ENCODE measurements around the gene NTSR2.

- TF ChIP-seq CTCF (IDR thresholded peaks at IDR 0.05; ENCODE audit: low read depth, low read length, poor library complexity, severe bottlenecking) (no peak), EZH2phosphoT487 (IDR thresholded peaks at IDR 0.05; ENCODE audit: borderline replicate concordance, low read length) (no peak)
Observed at GRCh38 chr2:11684894-11685460, 15.0 kb upstream of the NTSR2 start.

All from DOHH2 (cell line).